Parathyroid adenoma (tissue), 2 donors: ENCODE results near the gene SPIN2A.
"Not testable (repeated sequence)": the region's sequence is repeated elsewhere in the genome, so short reads cannot be mapped to it uniquely, and the experiment has no call there.

Source experiments
- H2AFZ ChIP-seq: fragments of 300-600 bp; sonication (generic); one replicate; pipeline ENCODE4 v1.7.0; 2017; ENCODE audit warnings: antibody characterized with exemption, mild to moderate bottlenecking
- H3K27ac ChIP-seq: fragments of 300-600 bp; sonication (generic); one replicate; pipeline ENCODE4 v1.7.0; 2017
- H3K27me3 ChIP-seq: fragments of 300-600 bp; sonication (generic); one replicate; pipeline ENCODE4 v1.7.0; 2017; ENCODE audit warnings: low read length; ENCODE audit not compliant: control insufficient read depth, insufficient read depth
- H3K36me3 ChIP-seq: fragments of 300-600 bp; sonication (generic); one replicate; pipeline ENCODE4 v1.7.0; 2017; ENCODE audit warnings: low read length; ENCODE audit not compliant: control insufficient read depth, insufficient read depth
- H3K4me1 ChIP-seq: fragments of 300-600 bp; sonication (generic); one replicate; pipeline ENCODE4 v1.7.0; 2017; ENCODE audit warnings: control low read depth
- H3K4me2 ChIP-seq: fragments of 300-600 bp; sonication (generic); one replicate; pipeline ENCODE4 v1.7.0; 2017; ENCODE audit warnings: low read length
- H3K4me3 ChIP-seq: fragments of 300-600 bp; sonication (generic); one replicate; pipeline ENCODE4 v1.7.0; 2017; ENCODE audit warnings: low read depth, low read length
- H3K79me2 ChIP-seq: fragments of 300-600 bp; sonication (generic); one replicate; pipeline ENCODE4 v1.7.0; 2017; ENCODE audit warnings: control low read depth
- H3K9ac ChIP-seq: fragments of 300-600 bp; sonication (generic); one replicate; pipeline ENCODE4 v1.7.0; 2017; ENCODE audit warnings: mild to moderate bottlenecking
- H3K9me3 ChIP-seq: fragments of 300-600 bp; sonication (generic); one replicate; pipeline ENCODE4 v1.7.0; 2017; ENCODE audit warnings: low read length; ENCODE audit not compliant: control insufficient read depth
- TF ChIP-seq, protein P1 (sequence below): fragments of 300-600 bp; sonication (generic); IDR thresholded peaks from one replicate; pipeline ENCODE4 v1.7.0; 2017; ENCODE audit warnings: antibody characterized with exemption, mild to moderate bottlenecking
- donor health status: primary hyperparathyroidism.

The SPIN2A gene

DNA sequence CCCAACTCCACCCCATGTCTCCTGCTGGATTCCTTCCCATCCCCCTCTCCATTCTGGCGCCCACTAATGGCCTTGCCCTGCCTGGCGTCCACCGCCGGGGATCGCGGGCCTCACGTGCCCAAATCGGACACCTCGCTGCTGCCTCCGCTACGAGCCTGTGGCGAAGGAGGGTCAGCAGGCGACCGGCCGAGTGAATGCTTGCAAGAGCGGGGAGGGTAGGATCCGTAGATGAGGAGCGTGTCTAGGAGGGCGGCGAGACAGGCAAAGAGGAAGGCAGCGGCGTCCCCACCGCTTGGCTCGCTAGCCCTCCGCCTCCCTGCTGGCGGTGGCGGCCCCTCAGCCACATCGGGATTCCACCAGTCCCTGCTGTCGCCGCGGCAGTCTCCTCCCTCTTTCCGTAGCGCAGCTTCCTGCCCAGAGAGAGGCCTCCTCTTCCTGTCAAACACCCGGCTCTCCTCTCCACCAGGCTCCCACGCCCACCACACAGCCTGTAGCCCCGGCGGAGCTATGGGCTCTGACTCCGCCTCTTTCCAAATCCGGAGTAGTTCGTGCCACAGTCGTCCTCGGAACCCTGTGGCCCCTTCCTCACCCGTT is 15.9 kb downstream of the SPIN2A start, which contains the start of gene SPIN2B:
TSS of gene SPIN2B (minus strand) at position 387 of the 594 bp plus-strand sequence.
- H3K36me3 ChIP-seq: no peaks in the 10 kb centered on the region
- peak within 1 kb of the TSS; percentile 76 for H3K27ac ChIP-seq
- peak within 1 kb of the TSS; percentile 79 for H2AFZ ChIP-seq
- no peaks in the 10 kb centered on the region for H3K79me2 ChIP-seq
- H3K4me1 ChIP-seq: no peaks in the 10 kb centered on the region
- no peaks in the 10 kb centered on the region for H3K9me3 ChIP-seq
- H3K4me2 ChIP-seq: peak within 1 kb of the TSS; percentile 58
- TF ChIP-seq, protein P1, sequence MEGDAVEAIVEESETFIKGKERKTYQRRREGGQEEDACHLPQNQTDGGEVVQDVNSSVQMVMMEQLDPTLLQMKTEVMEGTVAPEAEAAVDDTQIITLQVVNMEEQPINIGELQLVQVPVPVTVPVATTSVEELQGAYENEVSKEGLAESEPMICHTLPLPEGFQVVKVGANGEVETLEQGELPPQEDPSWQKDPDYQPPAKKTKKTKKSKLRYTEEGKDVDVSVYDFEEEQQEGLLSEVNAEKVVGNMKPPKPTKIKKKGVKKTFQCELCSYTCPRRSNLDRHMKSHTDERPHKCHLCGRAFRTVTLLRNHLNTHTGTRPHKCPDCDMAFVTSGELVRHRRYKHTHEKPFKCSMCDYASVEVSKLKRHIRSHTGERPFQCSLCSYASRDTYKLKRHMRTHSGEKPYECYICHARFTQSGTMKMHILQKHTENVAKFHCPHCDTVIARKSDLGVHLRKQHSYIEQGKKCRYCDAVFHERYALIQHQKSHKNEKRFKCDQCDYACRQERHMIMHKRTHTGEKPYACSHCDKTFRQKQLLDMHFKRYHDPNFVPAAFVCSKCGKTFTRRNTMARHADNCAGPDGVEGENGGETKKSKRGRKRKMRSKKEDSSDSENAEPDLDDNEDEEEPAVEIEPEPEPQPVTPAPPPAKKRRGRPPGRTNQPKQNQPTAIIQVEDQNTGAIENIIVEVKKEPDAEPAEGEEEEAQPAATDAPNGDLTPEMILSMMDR: peak; percentile 20
- no peak within 1 kb of the TSS for H3K9ac ChIP-seq
- H3K27me3 ChIP-seq: no peaks in the 10 kb centered on the region
- peak within 1 kb of the TSS; percentile 59 for H3K4me3 ChIP-seq

DNA sequence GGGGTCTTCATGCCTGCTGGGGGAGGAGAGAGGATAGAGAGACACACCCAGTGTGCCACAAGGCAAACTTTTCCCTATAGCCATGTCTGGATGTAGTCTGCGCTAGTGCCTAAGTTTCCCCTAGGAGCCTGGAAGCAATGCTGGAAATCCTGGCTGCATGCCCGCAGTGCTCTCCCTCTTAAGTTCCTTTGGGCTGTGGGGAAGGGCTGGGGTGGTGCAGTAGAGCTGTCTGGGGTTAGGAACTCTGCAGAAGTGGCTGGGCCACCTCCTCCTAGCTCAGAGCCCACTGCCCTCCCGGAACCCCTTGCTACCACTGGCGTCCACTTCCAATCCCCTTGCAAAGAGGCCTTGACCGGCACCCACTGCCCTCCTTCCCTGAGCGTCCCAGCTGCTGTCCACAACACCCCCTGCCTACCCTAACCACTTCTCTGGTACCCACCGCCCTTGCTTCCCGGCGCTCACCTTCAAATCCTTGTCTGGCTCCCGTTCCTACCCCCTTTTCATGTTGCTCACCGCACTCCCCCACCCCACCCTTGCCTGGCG is 16.5 kb downstream of the SPIN2A start:
- H3K9me3 ChIP-seq, H3K4me1 ChIP-seq, H3K36me3 ChIP-seq, H3K27me3 ChIP-seq, H3K9ac ChIP-seq, H3K79me2 ChIP-seq: not testable (repeated sequence)
- Histone ChIP-seq H3K4me2 (peak overlapping the region; percentile 58), H3K4me3 (peak overlapping the region; percentile 59), H3K27ac (peak overlapping the region; percentile 76), H2AFZ (peak overlapping the region; percentile 79)

DNA sequence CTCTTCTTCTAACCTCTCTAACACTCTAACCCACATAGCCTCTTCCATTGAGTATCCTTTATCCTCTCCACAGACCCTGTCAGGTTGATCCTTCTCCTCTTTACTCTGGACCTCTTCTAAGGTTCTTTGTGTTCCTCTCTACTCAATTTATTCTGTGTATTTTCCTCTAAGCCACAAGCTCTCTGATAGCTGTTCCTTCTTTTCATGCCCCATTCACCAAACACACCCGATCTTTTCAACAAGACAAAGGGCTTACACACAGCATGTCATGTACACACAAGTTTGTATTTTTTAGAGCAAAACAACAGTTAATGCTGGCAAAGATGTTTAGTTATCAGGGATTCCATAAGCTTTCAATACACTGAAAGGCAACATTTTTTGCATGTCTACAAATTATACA is 17.8 kb downstream of the SPIN2A start:
- TF ChIP-seq, protein P1: no peak
- no peak overlapping the region for H3K4me3 ChIP-seq
- H3K36me3 ChIP-seq: no peaks in the 10 kb centered on the region
- H3K4me1 ChIP-seq: no peaks in the 10 kb centered on the region
- H2AFZ ChIP-seq: no peak overlapping the region
- no peaks in the 10 kb centered on the region for H3K79me2 ChIP-seq
- no peak overlapping the region for H3K27ac ChIP-seq
- no peaks in the 10 kb centered on the region for H3K27me3 ChIP-seq
- H3K4me2 ChIP-seq: no peak overlapping the region
- H3K9ac ChIP-seq: no peak overlapping the region
- no peaks in the 10 kb centered on the region for H3K9me3 ChIP-seq

DNA sequence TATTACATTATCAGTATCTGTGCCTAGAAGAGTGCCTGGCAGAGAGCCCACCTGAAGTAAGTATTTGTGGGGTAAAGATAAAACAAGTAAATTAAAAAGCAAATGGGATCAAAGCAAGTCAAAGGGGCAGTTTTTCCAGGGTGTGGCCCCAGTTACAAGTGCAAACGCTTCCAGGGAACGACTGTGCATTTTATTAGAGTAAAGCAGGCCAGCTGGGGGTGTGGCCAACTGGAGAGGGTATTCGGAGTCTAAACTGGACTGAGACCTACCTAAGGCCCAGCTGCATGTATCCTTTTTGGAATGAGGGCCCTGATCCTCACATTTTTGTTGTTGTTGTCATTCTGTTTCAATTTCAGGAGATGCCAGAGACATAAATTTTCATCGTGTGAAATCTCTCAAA is 19.6 kb downstream of the SPIN2A start:
- H3K27ac ChIP-seq, H3K4me2 ChIP-seq, H3K9me3 ChIP-seq, H3K4me1 ChIP-seq, H3K79me2 ChIP-seq, H3K9ac ChIP-seq, H2AFZ ChIP-seq, H3K36me3 ChIP-seq, H3K4me3 ChIP-seq, H3K27me3 ChIP-seq: not testable (repeated sequence)

DNA sequence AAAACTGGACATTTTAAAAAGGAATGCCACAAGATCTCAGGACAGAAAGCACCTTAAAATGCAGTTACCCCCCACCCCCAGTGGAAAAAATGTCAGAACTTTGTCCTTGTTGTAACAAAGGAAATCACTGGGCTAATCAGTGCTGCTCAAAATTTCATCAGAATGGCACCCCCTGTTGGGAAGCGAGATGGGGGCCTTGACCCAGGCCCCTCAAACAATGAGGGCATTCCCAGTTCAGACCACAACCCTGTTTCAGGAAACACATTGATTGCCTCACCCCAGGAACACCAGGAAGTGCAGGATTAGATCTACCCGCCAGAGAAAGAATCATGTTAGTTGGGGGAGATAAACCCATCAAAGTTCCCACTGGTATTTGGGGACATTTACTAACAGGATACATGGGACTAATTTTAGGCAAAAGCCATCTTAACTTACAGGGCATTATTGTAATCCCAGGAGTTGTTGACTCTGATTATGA is 32.2 kb downstream of the SPIN2A start:
- H3K27ac ChIP-seq: no peak overlapping the region
- H3K36me3 ChIP-seq: no peaks in the 10 kb centered on the region
- H3K4me1 ChIP-seq: no peaks in the 10 kb centered on the region
- H3K9ac ChIP-seq: no peak overlapping the region
- TF ChIP-seq, protein P1: no peak
- no peak overlapping the region for H3K4me2 ChIP-seq
- no peak overlapping the region for H2AFZ ChIP-seq
- no peaks in the 10 kb centered on the region for H3K79me2 ChIP-seq
- no peaks in the 10 kb centered on the region for H3K27me3 ChIP-seq
- H3K4me3 ChIP-seq: no peak overlapping the region
- H3K9me3 ChIP-seq: no peaks in the 10 kb centered on the region

DNA sequence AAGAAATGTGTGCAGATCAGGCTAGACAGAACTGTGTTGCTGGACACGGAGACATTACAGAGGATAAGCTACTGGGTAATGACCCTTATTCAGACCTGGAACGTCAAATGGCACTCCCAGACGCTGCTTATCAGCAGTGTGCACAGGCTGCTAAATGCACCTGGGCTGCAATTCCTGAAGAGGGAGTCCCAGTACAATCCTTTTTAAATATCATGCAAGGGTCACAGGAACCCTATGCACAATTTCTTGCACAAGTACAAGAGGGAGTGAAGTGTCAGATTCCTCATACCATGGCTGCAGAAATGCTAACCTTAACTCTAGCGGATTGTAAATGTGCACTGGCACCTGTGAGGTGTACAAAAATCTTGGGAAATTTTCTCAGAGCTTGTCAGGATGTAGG is 32.8 kb downstream of the SPIN2A start:
- H3K4me3 ChIP-seq: no peak overlapping the region
- H3K27ac ChIP-seq: no peak overlapping the region
- H3K79me2 ChIP-seq: no peaks in the 10 kb centered on the region
- H3K27me3 ChIP-seq: no peaks in the 10 kb centered on the region
- H3K36me3 ChIP-seq: no peaks in the 10 kb centered on the region
- no peak overlapping the region for H3K9ac ChIP-seq
- TF ChIP-seq, protein P1: no peak
- H3K4me1 ChIP-seq: no peaks in the 10 kb centered on the region
- H3K4me2 ChIP-seq: no peak overlapping the region
- no peak overlapping the region for H2AFZ ChIP-seq
- no peaks in the 10 kb centered on the region for H3K9me3 ChIP-seq
